K562 (cell line): Measurements from ENCODE around the gene FRMD5. TPM values are rescaled to one million over a fixed set of nuclear protein-coding genes. Genes with fewer than 3 reads are reported as not detected.

Source experiments
- ATAC-seq: fragments of 200-7000 bp; cut with Tn5 transposase; 3 replicates; pipeline ENCODE4 v1.9.1; 2020; ENCODE audit warnings: moderate library complexity
- BruUV-seq: library from RNA; stranded (reverse); fragments of 400-500 nt; replicated peaks from 2 replicates; lab custom pipeline; 2021; lab: Mats Ljungman, UMichigan
- CTCF ChIA-PET: fragments of 300-600 bp; formaldehyde crosslinking; extraction: SDS; loops from one replicate; lab custom pipeline; 2021; ENCODE audit warnings: low intra/inter-chr PET ratio; lab: Yijun Ruan, JAX
- POLR2A ChIA-PET: fragments of 300-600, 350-650 bp; sonication (Branson Sonifier 250); formaldehyde crosslinking; extraction: SDS; loops from one replicate; lab custom pipeline; 2021; ENCODE audit warnings: antibody characterized with exemption, inconsistent platforms; lab: Yijun Ruan, JAX
- DNase-seq, 4 experiments: peaks; one replicate each; pipeline versions ENCODE4 v3.0.0 to v3.0.0-alpha.2; 2011 to 2018; ENCODE audit warnings: low spot score in 3 of 4, mixed read lengths in 3 of 4; ENCODE audit errors: extremely low read depth in 1 of 4
- FAIRE-seq: peaks from 2 replicates; lab custom pipeline; 2011; peaks lifted over from hg19 to GRCh38; lab: Jason Lieb, UNC
- H2AFZ ChIP-seq: 2 replicates; pipeline ENCODE4 v1.6.0; 2011; ENCODE audit warnings: low read depth, low read length, control low read depth, inconsistent platforms
- H3K27ac ChIP-seq: fragments of 200-600 bp; 3 replicates; pipeline ENCODE4 v1.8.0; 2011; ENCODE audit warnings: low read depth, mild to moderate bottlenecking, control low read depth, inconsistent platforms, low read length, moderate library complexity, mixed read lengths; ENCODE audit errors: extremely low read depth
- H3K27me3 ChIP-seq, 2 experiments: fragments of 300-600 bp in 1 of 2; 2 replicates in 1 of 2; 3 replicates in 1 of 2; pipeline versions ENCODE4 v1.6.0 to v1.8.0; 2011; ENCODE audit warnings: inconsistent platforms in 2 of 2, low read length in 2 of 2, mild to moderate bottlenecking in 1 of 2, mixed read lengths in 1 of 2, moderate library complexity in 1 of 2; ENCODE audit not compliant: control insufficient read depth in 2 of 2, insufficient read depth in 2 of 2
- H3K36me3 ChIP-seq: fragments of 300-600 bp; 3 replicates; pipeline ENCODE4 v1.8.0; 2011; ENCODE audit warnings: mild to moderate bottlenecking, low read length, inconsistent platforms; ENCODE audit not compliant: control insufficient read depth, insufficient read depth
- H3K4me1 ChIP-seq, 2 experiments: fragments of 200-600 bp in 1 of 2; replicated peaks in 1 of 2; 2 replicates in 1 of 2; 3 replicates in 1 of 2; pipeline versions ENCODE4 v1.5.1 to v1.8.0; 2011; ENCODE audit warnings: inconsistent platforms in 2 of 2, low read length in 2 of 2, mild to moderate bottlenecking in 1 of 2, mixed read lengths in 1 of 2, moderate library complexity in 1 of 2; ENCODE audit not compliant: control insufficient read depth in 2 of 2, insufficient read depth in 2 of 2
- H3K4me2 ChIP-seq: 2 replicates; pipeline ENCODE4 v1.6.1; 2011; ENCODE audit warnings: low read length, control low read depth, inconsistent platforms, mixed read lengths; ENCODE audit not compliant: insufficient read depth
- H3K4me3 ChIP-seq: fragments of 200-600 bp; sonication (generic), shearing (Covaris generic); 2 replicates; pipeline ENCODE4 v1.5.1; 2016; ENCODE audit warnings: control low read depth, inconsistent platforms
- H3K79me2 ChIP-seq: fragments of 200-600 bp; 3 replicates; pipeline ENCODE4 v1.8.0; 2011; ENCODE audit warnings: low read length, inconsistent platforms; ENCODE audit not compliant: control insufficient read depth, insufficient read depth
- H3K9ac ChIP-seq, 2 experiments: 2 replicates each; pipeline versions ENCODE4 v1.6.0 to v1.6.1; 2011; ENCODE audit warnings: low read depth in 2 of 2, low read length in 2 of 2, control low read depth in 1 of 2, inconsistent platforms in 1 of 2, mild to moderate bottlenecking in 1 of 2, mixed read lengths in 1 of 2; ENCODE audit not compliant: insufficient read depth in 1 of 2
- H3K9me1 ChIP-seq: one replicate; pipeline ENCODE4 v1.6.0; 2011; ENCODE audit warnings: inconsistent platforms, mild to moderate bottlenecking, low read length, moderate library complexity; ENCODE audit not compliant: control insufficient read depth, insufficient read depth
- H3K9me3 ChIP-seq: replicated peaks from 2 replicates; pipeline ENCODE4 v1.5.1; 2011; ENCODE audit warnings: low read depth, low read length, inconsistent platforms; ENCODE audit not compliant: control insufficient read depth, insufficient read depth
- H4K20me1 ChIP-seq: replicated peaks from 2 replicates; pipeline ENCODE4 v1.6.1; 2011; ENCODE audit warnings: low read length, inconsistent platforms, mixed read lengths; ENCODE audit not compliant: control insufficient read depth, insufficient read depth
- FOXM1 ChIP-seq, 2 experiments: fragments of 450-650 bp in 1 of 2; sonication (generic) in 1 of 2; formaldehyde crosslinking in 1 of 2; IDR thresholded peaks; 2 replicates each; pipeline versions ENCODE4 v1.6.1 to v1.9.0; 2017 to 2022; ENCODE audit warnings: low read depth in 2 of 2, mild to moderate bottlenecking in 2 of 2, missing genetic modification reagents in 1 of 2, moderate library complexity in 1 of 2
- PATZ1 ChIP-seq: fragments of 250-450 bp; sonication (Bioruptor Pico); IDR thresholded peaks from 2 replicates; pipeline ENCODE4 v1.5.0; 2020; ENCODE audit warnings: mild to moderate bottlenecking, borderline replicate concordance
- STAT5A ChIP-seq: IDR thresholded peaks from 2 replicates; pipeline ENCODE4 v1.6.1; 2012; ENCODE audit warnings: low read length, inconsistent platforms, borderline replicate concordance
- ZNF347 ChIP-seq: fragments of 450-650 bp; formaldehyde crosslinking; IDR thresholded peaks from 2 replicates; pipeline ENCODE4 v1.4.0; 2020; ENCODE audit warnings: low read depth, mild to moderate bottlenecking, moderate library complexity
- ZNF512 ChIP-seq: IDR thresholded peaks from 2 replicates; pipeline ENCODE4 v1.6.1; 2016; ENCODE audit warnings: missing genetic modification characterization, missing compliant biosample characterization
- WGBS: fragments of 100-300 bp; shearing (Covaris generic); methylation state at CpG from one replicate; pipeline ENCODE4 v1.1.6; 2016; ENCODE audit warnings: low coverage, mixed read lengths; ENCODE audit not compliant: insufficient coverage; ENCODE audit errors: missing lambda C conversion rate; 5-methylcytosine and 5-hydroxymethylcytosine counted together
- in situ Hi-C: fragments of 300-500 bp; cut with MboI; formaldehyde crosslinking; loops from 4 replicates; pipeline ENCODE4 v1.15.0; 2018; ENCODE audit warnings: inconsistent platforms, mixed read lengths
- intact Hi-C: fragments of 100-400 bp; cut with micrococcal nuclease; formaldehyde crosslinking; loops from 2 replicates; pipeline ENCODE4 v1.14.2; 2022
- polyA plus RNA-seq, 8 experiments: library from polyadenylated mRNA; depleted of rRNA in 4 of 8; stranded (reverse) in 5 of 8; unstranded in 3 of 8; fragments of >200 nt; fragmentation: Nextera tagmentation in 2 of 8; fragmentation: Illumina TruSeq in 1 of 8; extraction: Ambion mirVana in 2 of 8; extraction: Trizol in 1 of 8; gene quantifications; 2 replicates each; pipeline versions ENCODE4 v1.2.1 to v1.2.3, GENCODE V29; 2011 to 2014; ENCODE audit warnings: inconsistent platforms in 1 of 8, missing spikeins in 1 of 8
- total RNA-seq, 7 experiments: library from RNA; depleted of rRNA in 6 of 7; stranded (reverse); fragments of >200 nt in 6 of 7; fragmentation: Illumina TruSeq in 2 of 7; extraction: Trizol in 2 of 7; gene quantifications; 2 replicates each; pipeline versions ENCODE4 v1.2.1 to v1.2.3, GENCODE V29; 2011 to 2021; ENCODE audit warnings: low replicate concordance in 1 of 7

FRMD5 gene
- total and polyA plus RNA-seq, 9 of the 15 experiments (the other 6 are each of a cell fraction or from before 2014, with no cell fraction given), result 0.13 to 0.38 TPM; not detected in 7

- intact Hi-C loops (no loop called here), in situ Hi-C loops (no loop called here)
- H3K4me1 ChIP-seq, result no peaks in the 10 kb centered on the region
- DNase-seq (no peak), FAIRE-seq (no peak), ATAC-seq (no peak)
- no peak overlapping the region for H3K9ac ChIP-seq
- CTCF ChIA-PET, result interaction anchor here (1.1 kb wide), 1 partner anchor 184 kb away, joined by 4 read pairs; no protein-coding TSS in a partner anchor
- 88% methylated on average over 3 of the region's 4 CpGs for WGBS
- POLR2A ChIA-PET, result interaction anchor here (0.7 to 2.0 kb wide), 2 partner anchors 9 to 21 kb away, joined by 3 to 8 read pairs; no protein-coding TSS in a partner anchor
- no peaks in the 10 kb centered on the region for H3K9me3 ChIP-seq
- TF ChIP-seq ZNF347 (CRISPR knock-in tag) (no peak), PATZ1 (CRISPR knock-in tag) (no peak), ZNF512 (tag) (no peak), STAT5A (no peak), FOXM1 (IDR thresholded peaks at IDR 0.05; ENCODE audit: low read depth) (no peak), FOXM1 (CRISPR knock-in tag; IDR thresholded peaks at IDR 0.05; ENCODE audit: low read depth) (no peak)
- BruUV-seq, result no TSS peak
- H3K4me2 ChIP-seq, result no peak overlapping the region
- no peaks in the 10 kb centered on the region; the same call in 1 of the 2 replicates for H4K20me1 ChIP-seq
- no peaks in the 10 kb centered on the region for H3K79me2 ChIP-seq
- H2AFZ ChIP-seq, result no peak overlapping the region
- H3K27me3 ChIP-seq, result no peaks in the 10 kb centered on the region
- no peaks in the 10 kb centered on the region for H3K9me1 ChIP-seq
- H3K4me3 ChIP-seq, result no peak overlapping the region
- H3K36me3 ChIP-seq, result peaks cover 51% of the 10 kb centered on the region
- no peak overlapping the region for H3K27ac ChIP-seq
These were observed 313.8 kb downstream of the FRMD5 start for GRCh38 chr15:43881245-43881644.
